Measurements from ENCODE around the gene PROZ. TPM values are rescaled to one million over a fixed set of nuclear protein-coding genes. Genes with fewer than 3 reads are reported as not detected.

Gene PROZ
- total and polyA plus RNA-seq, 2 of the 13 experiments (the other 11 are each of a cell fraction or from before 2014, with no cell fraction given): 5.6 to 22.5 TPM

DNA sequence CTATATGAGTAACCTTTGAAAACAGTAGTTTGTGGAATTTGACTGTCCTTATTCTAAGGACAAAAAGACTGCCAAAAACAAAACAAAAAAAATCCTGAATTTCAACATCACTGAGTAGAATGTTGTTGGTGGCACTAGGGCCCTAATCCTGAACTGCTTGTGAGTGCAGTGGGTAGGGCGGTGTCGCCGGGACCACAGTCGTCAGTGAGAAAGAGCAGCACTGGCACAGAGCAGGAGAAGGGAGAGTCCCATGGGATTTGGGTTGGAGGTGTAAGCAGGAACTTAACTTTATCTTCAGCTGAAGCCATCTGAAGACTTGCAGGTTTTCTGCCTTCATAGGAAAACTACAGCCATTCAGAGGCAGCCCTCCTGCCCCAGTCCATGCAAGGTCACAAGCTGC lies 44.5 kb downstream of the PROZ start:
- Histone ChIP-seq H3K36me3 (replicated peaks in 1 of 2; ENCODE audit: control insufficient read depth in 1 of 2, insufficient read depth in 2 of 2, low read length in 2 of 2) (peaks cover 6 to 44% of the 10 kb centered on the region in 2 experiments; a peak in 4 of 5 replicates), H3K4me2 (ENCODE audit: low read depth, low read length) (no peak overlapping the region), H3K27ac (ENCODE audit: extremely low read length, insufficient read depth, low read length) (no peak overlapping the region), H3K27me3 (ENCODE audit: control insufficient read depth in 1 of 2, insufficient read depth in 2 of 2, low read length in 2 of 2) (no peaks in the 10 kb centered on the region), H2AFZ (ENCODE audit: low read length) (no peak overlapping the region), H3K9ac (ENCODE audit: insufficient read depth, low read depth, low read length) (no peak overlapping the region), H4K20me1 (ENCODE audit: insufficient read depth, low read length) (peaks cover 10% of the 10 kb centered on the region), H3K79me2 (ENCODE audit: insufficient read depth, low read length) (peaks cover 86% of the 10 kb centered on the region), H3K4me1 (ENCODE audit: insufficient read depth, low read length) (peaks cover 54% of the 10 kb centered on the region), H3K9me3 (ENCODE audit: low read length) (no peaks in the 10 kb centered on the region), H3K4me3 (replicated peaks in 1 of 3; ENCODE audit: insufficient read depth in 1 of 3, low read depth in 2 of 3, low read length in 3 of 3) (no peak overlapping the region)
- ChIA-PET CTCF (ENCODE audit: low intra/inter-chr PET ratio, low total read pairs) (no interaction called here), POLR2A (interaction anchor here (1.5 kb wide), 1 partner anchor 45 kb away, joined by 3 read pairs; the partner anchor contains the start of gene PROZ)
- TF ChIP-seq, protein P1, sequence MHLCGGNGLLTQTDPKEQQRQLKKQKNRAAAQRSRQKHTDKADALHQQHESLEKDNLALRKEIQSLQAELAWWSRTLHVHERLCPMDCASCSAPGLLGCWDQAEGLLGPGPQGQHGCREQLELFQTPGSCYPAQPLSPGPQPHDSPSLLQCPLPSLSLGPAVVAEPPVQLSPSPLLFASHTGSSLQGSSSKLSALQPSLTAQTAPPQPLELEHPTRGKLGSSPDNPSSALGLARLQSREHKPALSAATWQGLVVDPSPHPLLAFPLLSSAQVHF (CRISPR knock-in tag; IDR thresholded peaks at IDR 0.05): no peak
- no peak for TF ChIP-seq ATAD3A (CRISPR knock-in tag; IDR thresholded peaks at IDR 0.05)
- intact Hi-C loops (cut with micrococcal nuclease; ENCODE audit: unreplicated experiment): no loop called here
- 96% methylated on average over 4 of the region's 4 CpGs for WGBS (ENCODE audit: low lambda C conversion rate)
- in situ Hi-C loops (cut with HindIII; ENCODE audit: extremely low pct_ligation_motif_present, low pct_unique_long_range_greater_than_20kb): no loop called here
- BruUV-seq (replicated peaks): no TSS peak
- no peak for FAIRE-seq
- no peak for DNase-seq (ENCODE audit: low spot score)
- ATAC-seq: no peak

DNA sequence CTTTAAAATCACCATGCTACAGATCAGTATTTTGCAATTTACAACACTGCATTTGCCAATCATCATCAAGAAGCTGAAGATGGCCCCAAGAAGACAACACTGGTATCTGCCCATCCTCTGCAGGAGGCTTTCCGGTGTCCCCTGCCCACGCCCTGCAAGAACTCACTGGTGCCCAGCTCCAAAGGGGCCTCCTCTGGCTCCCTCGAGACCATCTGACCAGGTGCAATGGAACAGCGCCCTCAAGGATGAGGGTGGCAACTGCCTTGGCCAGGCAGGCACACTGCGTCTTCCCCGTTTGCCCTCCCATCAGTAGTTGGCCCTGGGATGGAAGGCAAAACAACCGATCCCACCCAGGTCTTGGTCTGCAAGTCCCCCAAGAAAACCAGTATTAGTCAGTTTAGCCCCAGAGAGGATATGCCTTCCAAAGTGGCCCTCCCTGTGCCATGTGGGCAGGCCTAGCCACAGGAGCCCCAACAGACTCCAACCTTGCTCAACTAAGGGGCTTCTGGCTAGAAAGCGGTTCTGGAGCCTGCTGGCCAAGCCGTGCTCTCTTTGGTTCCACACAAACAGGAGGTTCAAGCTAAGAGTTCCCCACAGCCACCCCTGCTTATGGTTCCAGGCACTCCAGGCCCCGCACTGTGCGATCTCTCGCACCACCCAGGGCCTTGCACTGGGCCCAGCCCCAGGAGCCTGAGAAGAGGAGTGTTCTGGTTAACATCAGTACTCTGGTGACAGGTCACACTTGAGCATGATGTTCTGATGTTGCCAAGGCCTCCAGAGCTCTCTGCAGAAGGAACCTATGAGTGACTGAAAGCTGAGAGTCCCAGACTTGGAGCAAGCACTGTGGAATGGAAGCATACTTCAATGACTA lies 45.3 kb downstream of the PROZ start:
- intact Hi-C loops (cut with micrococcal nuclease; ENCODE audit: unreplicated experiment): no loop called here
- BruUV-seq (replicated peaks): no TSS peak
- no peak for ATAC-seq
- TF ChIP-seq ZNF335 (CRISPR knock-in tag; IDR thresholded peaks at IDR 0.05) (no peak), ZNF160 (CRISPR knock-in tag; IDR thresholded peaks at IDR 0.05) (no peak), ZNF672 (CRISPR knock-in tag; IDR thresholded peaks at IDR 0.05) (no peak), ZMAT3 (CRISPR knock-in tag; conservative IDR thresholded peaks at IDR 0.05) (no peak)
- TF ChIP-seq, protein P2, sequence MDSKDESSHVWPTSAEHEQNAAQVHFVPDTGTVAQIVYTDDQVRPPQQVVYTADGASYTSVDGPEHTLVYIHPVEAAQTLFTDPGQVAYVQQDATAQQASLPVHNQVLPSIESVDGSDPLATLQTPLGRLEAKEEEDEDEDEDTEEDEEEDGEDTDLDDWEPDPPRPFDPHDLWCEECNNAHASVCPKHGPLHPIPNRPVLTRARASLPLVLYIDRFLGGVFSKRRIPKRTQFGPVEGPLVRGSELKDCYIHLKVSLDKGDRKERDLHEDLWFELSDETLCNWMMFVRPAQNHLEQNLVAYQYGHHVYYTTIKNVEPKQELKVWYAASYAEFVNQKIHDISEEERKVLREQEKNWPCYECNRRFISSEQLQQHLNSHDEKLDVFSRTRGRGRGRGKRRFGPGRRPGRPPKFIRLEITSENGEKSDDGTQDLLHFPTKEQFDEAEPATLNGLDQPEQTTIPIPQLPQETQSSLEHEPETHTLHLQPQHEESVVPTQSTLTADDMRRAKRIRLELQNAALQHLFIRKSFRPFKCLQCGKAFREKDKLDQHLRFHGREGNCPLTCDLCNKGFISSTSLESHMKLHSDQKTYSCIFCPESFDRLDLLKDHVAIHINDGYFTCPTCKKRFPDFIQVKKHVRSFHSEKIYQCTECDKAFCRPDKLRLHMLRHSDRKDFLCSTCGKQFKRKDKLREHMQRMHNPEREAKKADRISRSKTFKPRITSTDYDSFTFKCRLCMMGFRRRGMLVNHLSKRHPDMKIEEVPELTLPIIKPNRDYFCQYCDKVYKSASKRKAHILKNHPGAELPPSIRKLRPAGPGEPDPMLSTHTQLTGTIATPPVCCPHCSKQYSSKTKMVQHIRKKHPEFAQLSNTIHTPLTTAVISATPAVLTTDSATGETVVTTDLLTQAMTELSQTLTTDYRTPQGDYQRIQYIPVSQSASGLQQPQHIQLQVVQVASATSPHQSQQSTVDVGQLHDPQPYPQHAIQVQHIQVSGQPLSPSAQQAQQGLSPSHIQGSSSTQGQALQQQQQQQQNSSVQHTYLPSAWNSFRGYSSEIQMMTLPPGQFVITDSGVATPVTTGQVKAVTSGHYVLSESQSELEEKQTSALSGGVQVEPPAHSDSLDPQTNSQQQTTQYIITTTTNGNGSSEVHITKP (CRISPR knock-in tag; IDR thresholded peaks at IDR 0.05; ENCODE audit: low read depth): no peak
- TF ChIP-seq, protein P3, sequence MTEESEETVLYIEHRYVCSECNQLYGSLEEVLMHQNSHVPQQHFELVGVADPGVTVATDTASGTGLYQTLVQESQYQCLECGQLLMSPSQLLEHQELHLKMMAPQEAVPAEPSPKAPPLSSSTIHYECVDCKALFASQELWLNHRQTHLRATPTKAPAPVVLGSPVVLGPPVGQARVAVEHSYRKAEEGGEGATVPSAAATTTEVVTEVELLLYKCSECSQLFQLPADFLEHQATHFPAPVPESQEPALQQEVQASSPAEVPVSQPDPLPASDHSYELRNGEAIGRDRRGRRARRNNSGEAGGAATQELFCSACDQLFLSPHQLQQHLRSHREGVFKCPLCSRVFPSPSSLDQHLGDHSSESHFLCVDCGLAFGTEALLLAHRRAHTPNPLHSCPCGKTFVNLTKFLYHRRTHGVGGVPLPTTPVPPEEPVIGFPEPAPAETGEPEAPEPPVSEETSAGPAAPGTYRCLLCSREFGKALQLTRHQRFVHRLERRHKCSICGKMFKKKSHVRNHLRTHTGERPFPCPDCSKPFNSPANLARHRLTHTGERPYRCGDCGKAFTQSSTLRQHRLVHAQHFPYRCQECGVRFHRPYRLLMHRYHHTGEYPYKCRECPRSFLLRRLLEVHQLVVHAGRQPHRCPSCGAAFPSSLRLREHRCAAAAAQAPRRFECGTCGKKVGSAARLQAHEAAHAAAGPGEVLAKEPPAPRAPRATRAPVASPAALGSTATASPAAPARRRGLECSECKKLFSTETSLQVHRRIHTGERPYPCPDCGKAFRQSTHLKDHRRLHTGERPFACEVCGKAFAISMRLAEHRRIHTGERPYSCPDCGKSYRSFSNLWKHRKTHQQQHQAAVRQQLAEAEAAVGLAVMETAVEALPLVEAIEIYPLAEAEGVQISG (CRISPR knock-in tag; IDR thresholded peaks at IDR 0.05): no peak
- TF ChIP-seq, protein P4, sequence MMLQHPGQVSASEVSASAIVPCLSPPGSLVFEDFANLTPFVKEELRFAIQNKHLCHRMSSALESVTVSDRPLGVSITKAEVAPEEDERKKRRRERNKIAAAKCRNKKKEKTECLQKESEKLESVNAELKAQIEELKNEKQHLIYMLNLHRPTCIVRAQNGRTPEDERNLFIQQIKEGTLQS (CRISPR knock-in tag; IDR thresholded peaks at IDR 0.05): no peak

More for the DNA sequence above, 45.3 kb downstream of the PROZ start:
- CTCF ChIA-PET (ENCODE audit: low intra/inter-chr PET ratio, low total read pairs): no interaction called here
- Histone ChIP-seq H3K27me3 (ENCODE audit: control insufficient read depth in 1 of 2, insufficient read depth in 2 of 2, low read length in 2 of 2) (no peaks in the 10 kb centered on the region), H3K4me1 (ENCODE audit: insufficient read depth, low read length) (peaks cover 54% of the 10 kb centered on the region), H3K4me2 (ENCODE audit: low read depth, low read length) (no peak overlapping the region), H3K9ac (ENCODE audit: insufficient read depth, low read depth, low read length) (no peak overlapping the region), H3K4me3 (replicated peaks in 1 of 3; ENCODE audit: insufficient read depth in 1 of 3, low read depth in 2 of 3, low read length in 3 of 3) (no peak overlapping the region), H2AFZ (ENCODE audit: low read length) (no peak overlapping the region), H3K9me3 (ENCODE audit: low read length) (no peaks in the 10 kb centered on the region), H3K79me2 (ENCODE audit: insufficient read depth, low read length) (peaks cover 91% of the 10 kb centered on the region), H4K20me1 (ENCODE audit: insufficient read depth, low read length) (peaks cover 10% of the 10 kb centered on the region), H3K36me3 (replicated peaks in 1 of 2; ENCODE audit: control insufficient read depth in 1 of 2, insufficient read depth in 2 of 2, low read length in 2 of 2) (peaks cover 6 to 35% of the 10 kb centered on the region in 2 experiments; a peak in 4 of 5 replicates), H3K27ac (ENCODE audit: extremely low read length, insufficient read depth, low read length) (no peak overlapping the region)
- POLR2A ChIA-PET: interaction anchor here (1.5 kb wide), 1 partner anchor 46 kb away, joined by 3 read pairs; the partner anchor contains the start of gene PROZ
- FAIRE-seq (no peak), DNase-seq (ENCODE audit: low spot score) (no peak)
- in situ Hi-C loops (cut with HindIII; ENCODE audit: extremely low pct_ligation_motif_present, low pct_unique_long_range_greater_than_20kb): no loop called here
- WGBS (ENCODE audit: low lambda C conversion rate): 100% methylated on average over 4 of the region's 12 CpGs

Data from HepG2 (cell line).